Transverse colon (tissue), 4 donors: ENCODE data around the gene TLN1. TPM values are rescaled to one million over a fixed set of nuclear protein-coding genes. Genes with fewer than 3 reads are reported as not detected.

Experiments
- DNase-seq: peaks from one replicate; pipeline ENCODE4 v3.0.0-alpha.2; 2019
- H3K27ac ChIP-seq, 4 donors: fragments of 200-600 bp; sonication (generic); 2 replicates each; pipeline ENCODE4 v1.5.1; 2016 to 2018; ENCODE audit warnings: inconsistent platforms in 4 of 4
- H3K27me3 ChIP-seq: fragments of 200-600 bp; sonication (generic); 2 replicates; pipeline ENCODE4 v1.5.1; 2017; ENCODE audit warnings: inconsistent platforms
- H3K36me3 ChIP-seq, 4 donors: fragments of 200-600 bp; sonication (generic); 2 replicates each; pipeline ENCODE4 v1.5.1; 2017 to 2019; ENCODE audit warnings: inconsistent platforms in 4 of 4
- H3K4me1 ChIP-seq, 4 donors: fragments of 200-600 bp; sonication (generic); 2 replicates each; pipeline ENCODE4 v1.5.1; 2017 to 2020; ENCODE audit warnings: inconsistent platforms in 4 of 4
- H3K4me3 ChIP-seq, 4 donors: fragments of 200-600 bp; sonication (generic); 1 replicate in 1 of 4; 2 replicates in 3 of 4; pipeline versions ENCODE4 v1.5.1 to v1.6.1; 2017 to 2019; ENCODE audit warnings: inconsistent platforms in 4 of 4
- H3K9me3 ChIP-seq, 2 donors: fragments of 200-600 bp; sonication (generic); 2 replicates each; pipeline ENCODE4 v1.5.1; 2017 to 2019; ENCODE audit warnings: inconsistent platforms in 2 of 2
- CTCF ChIP-seq, 5 experiments: fragments of 200-600 bp in 3 of 5; fragments of 450-650 bp in 2 of 5; sonication (generic) in 3 of 5; IDR thresholded peaks; 1 replicate in 2 of 5; 2 replicates in 3 of 5; pipeline ENCODE4 v1.5.1; 2016 to 2017; ENCODE audit warnings: antibody characterized with exemption in 5 of 5, inconsistent platforms in 3 of 5, mild to moderate bottlenecking in 2 of 5, moderate library complexity in 1 of 5
- EP300 ChIP-seq: sonication (generic); formaldehyde crosslinking; IDR thresholded peaks from one replicate; pipeline ENCODE4 v1.6.1; 2017; ENCODE audit warnings: antibody characterized with exemption, low read depth
- POLR2A ChIP-seq: fragments of 450-650 bp; IDR thresholded peaks from one replicate; pipeline ENCODE4 v1.6.1; 2016; ENCODE audit warnings: antibody characterized with exemption, mild to moderate bottlenecking, moderate library complexity
- POLR2AphosphoS5 ChIP-seq, 3 donors: sonication (generic); formaldehyde crosslinking; IDR thresholded peaks; one replicate each; pipeline ENCODE4 v1.6.1; 2016; ENCODE audit warnings: antibody characterized with exemption in 3 of 3
- WGBS, 2 donors: methylation state at CpG; one replicate each; pipeline ENCODE4 v1.1.5; 2018; ENCODE audit warnings: low coverage in 1 of 2; 5-methylcytosine and 5-hydroxymethylcytosine counted together
- in situ Hi-C, 4 donors: fragments of 200-750 bp; cut with MboI; loops; one replicate each; pipeline versions ENCODE4 v1.15.0 to v1.15.1; 2017; ENCODE audit warnings: low sequenced_read_pairs in 3 of 4, low pct_ligation_motif_present in 1 of 4, low pct_unique_long_range_greater_than_20kb in 1 of 4
- intact Hi-C: fragments of 100-400 bp; cut with DNase I; formaldehyde crosslinking; loops from one replicate; pipeline ENCODE4 v1.15.1; 2023; ENCODE audit warnings: low total_unique reads
- total RNA-seq, 4 donors: library from RNA; depleted of rRNA; stranded (reverse); fragments of >200 nt; gene quantifications; one replicate each; pipeline ENCODE4 v1.1.0, GENCODE V29; 2016

Gene TLN1
- total RNA-seq, 4 donors from 2014 or later = 158 to 328 (median 177) TPM

GRCh38 chr9:35741740-35742139 lies 9.7 kb upstream of the TLN1 start:
- H3K4me3 ChIP-seq = no peak overlapping the region
- 83 to 88% methylated on average over 1 to 7 of the region's 7 CpGs for WGBS, 2 donors
- peaks cover 0 to 74% (median 28%) of the 10 kb centered on the region in 4 donors for H3K36me3 ChIP-seq
- intact Hi-C loops = no loop called here
- in situ Hi-C loops = loop anchor here in 1 of 4 donors (10.0 kb wide), 1 partner anchor 87 kb away; the partner anchor contains the start of genes CCDC107, RMRP and SIT1
- TF ChIP-seq POLR2AphosphoS5 (IDR thresholded peaks at IDR 0.05) (no peak), POLR2A (no peak), EP300 (no peak), CTCF (IDR thresholded peaks at IDR 0.05) (no peak)
- H3K9me3 ChIP-seq = no peaks in the 10 kb centered on the region
- no peaks in the 10 kb centered on the region for H3K27me3 ChIP-seq
- no peak for DNase-seq
- no peak overlapping the region for H3K27ac ChIP-seq
- peaks cover 6 to 23% (median 16%) of the 10 kb centered on the region in 4 donors for H3K4me1 ChIP-seq

- intact Hi-C loops (no loop called here), in situ Hi-C loops (loop anchor here in 1 of 4 donors (10.0 kb wide), 1 partner anchor 85 kb away; the partner anchor contains the start of genes CCDC107, RMRP and SIT1)
- WGBS, 2 donors = 98% methylated on average over 6 of the region's 6 CpGs; no CpG with 5 or more reads in 1 of the 2 donors
These were observed 8.2 kb upstream of the TLN1 start for GRCh38 chr9:35740243-35740642.

GRCh38 chr9:35738924-35739323 lies 6.9 kb upstream of the TLN1 start:
- H3K4me1 ChIP-seq = peaks cover 2 to 18% (median 7%) of the 10 kb centered on the region in 4 donors
- no peaks in the 10 kb centered on the region for H3K27me3 ChIP-seq
- intact Hi-C loops (no loop called here), in situ Hi-C loops (loop anchor here in 1 of 4 donors (10.0 kb wide), 1 partner anchor 76 kb away; the partner anchor contains the start of genes HINT2 and SPAG8)
- WGBS, 2 donors = 81 to 87% methylated on average over 3 to 7 of the region's 7 CpGs
- no peak overlapping the region for H3K4me3 ChIP-seq
- H3K9me3 ChIP-seq = no peaks in the 10 kb centered on the region
- TF ChIP-seq POLR2AphosphoS5 (IDR thresholded peaks at IDR 0.05) = no peak
- no peak for TF ChIP-seq EP300
- no peak for TF ChIP-seq CTCF (IDR thresholded peaks at IDR 0.05)
- no peak for TF ChIP-seq POLR2A
- H3K27ac ChIP-seq = no peak overlapping the region
- peaks cover 0 to 84% (median 38%) of the 10 kb centered on the region in 4 donors for H3K36me3 ChIP-seq
- no peak for DNase-seq

More at GRCh38 chr9:35740243-35740642, 8.2 kb upstream of the TLN1 start:
- no peak for DNase-seq
- no peaks in the 10 kb centered on the region for H3K9me3 ChIP-seq
- no peak overlapping the region for H3K4me3 ChIP-seq
- H3K27ac ChIP-seq = no peak overlapping the region
- H3K36me3 ChIP-seq = peaks cover 0 to 86% (median 35%) of the 10 kb centered on the region in 4 donors
- H3K27me3 ChIP-seq = no peaks in the 10 kb centered on the region
- TF ChIP-seq CTCF (IDR thresholded peaks at IDR 0.05) (no peak), POLR2AphosphoS5 (IDR thresholded peaks at IDR 0.05) (no peak), POLR2A (no peak), EP300 (no peak)
- H3K4me1 ChIP-seq = peaks cover 0 to 13% (median 2%) of the 10 kb centered on the region in 4 donors

GRCh38 chr9:35738186-35738585 lies 6.2 kb upstream of the TLN1 start:
- no peak for TF ChIP-seq POLR2AphosphoS5 (IDR thresholded peaks at IDR 0.05)
- TF ChIP-seq CTCF (IDR thresholded peaks at IDR 0.05) = no peak
- TF ChIP-seq POLR2A = no peak
- TF ChIP-seq EP300 = no peak
- Histone ChIP-seq H3K4me3 (no peak overlapping the region), H3K27me3 (no peaks in the 10 kb centered on the region), H3K27ac (no peak overlapping the region), H3K9me3 (no peaks in the 10 kb centered on the region), H3K36me3 (peaks cover 0 to 76% (median 34%) of the 10 kb centered on the region in 4 donors), H3K4me1 (peaks cover 10 to 26% (median 14%) of the 10 kb centered on the region in 4 donors)
- in situ Hi-C loops (loop anchor here in 1 of 4 donors (10.0 kb wide), 1 partner anchor 77 kb away; the partner anchor contains the start of genes HINT2 and SPAG8), intact Hi-C loops (no loop called here)
- DNase-seq = no peak
- WGBS, 2 donors = 81% methylated on average over 4 of the region's 4 CpGs; no CpG with 5 or more reads in 1 of the 2 donors
